ENCODE measurements around the gene MAP2K2.

Gene MAP2K2

DNA sequence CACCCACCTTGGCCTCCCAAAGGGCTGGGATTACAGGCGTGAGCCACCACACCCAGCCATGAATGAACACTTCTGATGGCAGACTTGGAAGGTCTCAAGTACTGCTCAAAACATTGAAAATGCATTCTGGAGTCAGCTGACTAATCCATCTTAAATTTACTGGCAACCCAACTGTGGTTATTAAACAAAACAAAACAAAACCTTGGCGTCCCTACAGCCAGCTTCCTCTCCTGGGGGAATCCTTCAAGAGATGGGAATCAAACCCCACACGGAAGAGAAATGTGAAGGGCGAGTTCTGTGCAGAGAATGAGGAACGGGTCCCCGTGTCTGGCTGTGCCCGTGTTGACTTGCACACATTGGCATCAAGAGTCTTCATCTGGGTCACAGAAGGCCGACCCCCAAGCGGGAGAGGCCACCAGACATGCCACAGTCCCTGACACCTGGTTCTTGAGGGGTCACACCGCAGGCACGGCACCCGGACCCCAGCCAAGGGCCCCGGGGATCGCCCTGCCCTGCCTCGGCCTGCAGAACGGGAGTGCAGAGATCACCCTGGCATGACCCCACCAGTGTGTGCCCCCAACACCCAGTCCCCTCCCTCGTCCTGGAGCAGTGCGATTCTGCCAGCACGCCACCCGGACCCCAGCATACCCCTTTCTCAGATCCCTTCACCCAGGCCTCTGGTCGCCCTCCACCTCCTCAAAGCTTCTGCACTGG, 3.2 kb downstream of the MAP2K2 start:
- no peak for DNase-seq (ENCODE audit: low spot score)
- CTCF ChIA-PET, result interaction anchor here (2.8 kb wide), 1 partner anchor 19 kb away, joined by 12 read pairs; no protein-coding TSS in a partner anchor
- peak overlapping the region; percentile 50 for H3K27ac ChIP-seq
- POLR2A ChIA-PET (ENCODE audit: low non-redundant PET), result no interaction called here
- TF ChIP-seq, protein P1, sequence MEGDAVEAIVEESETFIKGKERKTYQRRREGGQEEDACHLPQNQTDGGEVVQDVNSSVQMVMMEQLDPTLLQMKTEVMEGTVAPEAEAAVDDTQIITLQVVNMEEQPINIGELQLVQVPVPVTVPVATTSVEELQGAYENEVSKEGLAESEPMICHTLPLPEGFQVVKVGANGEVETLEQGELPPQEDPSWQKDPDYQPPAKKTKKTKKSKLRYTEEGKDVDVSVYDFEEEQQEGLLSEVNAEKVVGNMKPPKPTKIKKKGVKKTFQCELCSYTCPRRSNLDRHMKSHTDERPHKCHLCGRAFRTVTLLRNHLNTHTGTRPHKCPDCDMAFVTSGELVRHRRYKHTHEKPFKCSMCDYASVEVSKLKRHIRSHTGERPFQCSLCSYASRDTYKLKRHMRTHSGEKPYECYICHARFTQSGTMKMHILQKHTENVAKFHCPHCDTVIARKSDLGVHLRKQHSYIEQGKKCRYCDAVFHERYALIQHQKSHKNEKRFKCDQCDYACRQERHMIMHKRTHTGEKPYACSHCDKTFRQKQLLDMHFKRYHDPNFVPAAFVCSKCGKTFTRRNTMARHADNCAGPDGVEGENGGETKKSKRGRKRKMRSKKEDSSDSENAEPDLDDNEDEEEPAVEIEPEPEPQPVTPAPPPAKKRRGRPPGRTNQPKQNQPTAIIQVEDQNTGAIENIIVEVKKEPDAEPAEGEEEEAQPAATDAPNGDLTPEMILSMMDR (conservative IDR thresholded peaks at IDR 0.05; ENCODE audit: low read depth), result no peak

GRCh38 chr19:4119763-4120162, 4.2 kb downstream of the MAP2K2 start:
- H3K27ac ChIP-seq, result peak overlapping the region; percentile 50
- TF ChIP-seq, protein P1 (conservative IDR thresholded peaks at IDR 0.05; ENCODE audit: low read depth), result no peak
- ChIA-PET POLR2A (ENCODE audit: low non-redundant PET) (interaction anchor here (0.6 kb wide), 1 partner anchor 76 kb away, joined by 3 read pairs; no protein-coding TSS in a partner anchor), CTCF (interaction anchor here (2.8 kb wide), 1 partner anchor 20 kb away, joined by 12 read pairs; no protein-coding TSS in a partner anchor)
- DNase-seq (ENCODE audit: low spot score), result no peak

DNA sequence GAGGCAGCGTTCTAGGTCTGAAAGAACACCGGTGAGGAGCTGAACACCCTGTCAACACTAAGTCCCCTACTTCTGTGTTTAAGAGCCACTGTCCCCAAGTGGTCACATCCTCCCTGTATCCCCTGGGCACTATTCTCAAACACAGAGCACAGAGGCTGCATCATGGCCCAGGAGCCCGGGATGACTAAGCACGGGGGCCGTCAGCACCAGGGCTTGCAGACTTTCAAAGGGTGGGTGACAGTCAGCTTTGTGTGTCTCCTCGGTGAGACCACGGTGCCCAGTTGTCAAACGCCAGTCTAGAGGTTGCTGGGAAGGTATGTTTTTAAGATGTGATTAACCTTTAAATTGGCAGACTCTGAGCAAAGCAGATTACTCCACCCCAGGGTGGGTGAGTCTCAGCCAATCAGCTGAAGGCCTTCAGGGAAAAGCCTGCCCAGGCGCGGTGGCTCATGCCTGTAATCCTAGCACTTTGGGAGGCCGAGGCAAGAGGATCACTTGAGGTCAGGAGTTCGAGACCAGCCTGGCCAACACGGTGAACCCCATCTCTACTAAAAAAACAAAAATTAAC, 8.0 kb downstream of the MAP2K2 start:
- TF ChIP-seq, protein P1 (conservative IDR thresholded peaks at IDR 0.05; ENCODE audit: low read depth), result no peak
- CTCF ChIA-PET, result interaction anchor here (0.7 to 1.5 kb wide), 2 partner anchors 18 to 24 kb away, joined by 3 to 6 read pairs; no protein-coding TSS in a partner anchor
- POLR2A ChIA-PET (ENCODE audit: low non-redundant PET), result no interaction called here
- H3K27ac ChIP-seq, result peak overlapping the region; percentile 24
- no peak for DNase-seq (ENCODE audit: low spot score)

GRCh38 chr19:4115050-4115817, 8.7 kb downstream of the MAP2K2 start:
- TF ChIP-seq, protein P1 (conservative IDR thresholded peaks at IDR 0.05; ENCODE audit: low read depth), result no peak
- ChIA-PET CTCF (no interaction called here), POLR2A (ENCODE audit: low non-redundant PET) (no interaction called here)
- no peak for DNase-seq (ENCODE audit: low spot score)
- peak overlapping the region; percentile 24 for H3K27ac ChIP-seq

DNA sequence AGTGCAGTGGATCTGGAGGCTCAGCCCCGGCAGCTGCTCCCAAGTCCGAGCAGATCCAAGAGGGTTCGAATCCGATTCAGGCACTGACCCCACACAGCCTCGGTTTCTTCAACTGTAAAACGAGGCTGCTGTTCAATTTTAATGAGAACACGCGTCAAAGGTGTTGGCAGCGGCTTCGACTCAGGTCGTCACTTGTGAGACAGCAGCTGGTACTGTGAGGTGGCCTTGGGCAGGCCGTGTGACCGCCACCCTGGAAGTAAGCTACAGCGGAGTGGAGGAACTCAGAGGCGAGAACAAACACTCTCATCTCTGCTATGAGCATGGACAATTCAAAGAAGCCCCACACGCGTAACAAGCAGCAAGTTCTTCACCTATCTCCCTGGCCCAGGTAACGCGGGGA, 9.7 kb downstream of the MAP2K2 start:
- DNase-seq (ENCODE audit: low spot score), result no peak
- TF ChIP-seq, protein P1 (conservative IDR thresholded peaks at IDR 0.05; ENCODE audit: low read depth), result no peak
- H3K27ac ChIP-seq, result peak overlapping the region; percentile 24; the same call in 1 of the 2 replicates
- CTCF ChIA-PET, result interaction anchor here (1.2 kb wide), 1 partner anchor 27 kb away, joined by 5 read pairs; no protein-coding TSS in a partner anchor
- POLR2A ChIA-PET (ENCODE audit: low non-redundant PET), result no interaction called here

- no peak for DNase-seq (ENCODE audit: low spot score)
- ChIA-PET CTCF (interaction anchor here (1.2 kb wide), 1 partner anchor 27 kb away, joined by 5 read pairs; no protein-coding TSS in a partner anchor), POLR2A (ENCODE audit: low non-redundant PET) (no interaction called here)
- TF ChIP-seq, protein P1 (conservative IDR thresholded peaks at IDR 0.05; ENCODE audit: low read depth), result no peak
- H3K27ac ChIP-seq, result peak overlapping the region; percentile 31; the same call in 1 of the 2 replicates
These were observed 10.4 kb downstream of the MAP2K2 start for GRCh38 chr19:4113398-4114088.

Data from RWPE1 (cell line).